Stomach (tissue), 4 donors: ENCODE data around the gene EHD3.

Experiments used
- POLR2A ChIP-seq, 4 donors: fragments of 450-650 bp; IDR thresholded peaks; one replicate each; pipeline ENCODE4 v1.6.1; 2016; ENCODE audit warnings: antibody characterized with exemption in 4 of 4, control low read depth in 2 of 4, mild to moderate bottlenecking in 1 of 4, moderate library complexity in 1 of 4
- TF ChIP-seq, protein P1 (sequence below), 7 experiments: fragments of 450-650 bp in 4 of 7; fragments of 200-600 bp in 3 of 7; sonication (generic) in 3 of 7; IDR thresholded peaks; one replicate each; pipeline ENCODE4 v1.5.1; 2016 to 2019; ENCODE audit warnings: antibody characterized with exemption in 7 of 7, control low read depth in 2 of 7, mild to moderate bottlenecking in 1 of 7

DNA sequence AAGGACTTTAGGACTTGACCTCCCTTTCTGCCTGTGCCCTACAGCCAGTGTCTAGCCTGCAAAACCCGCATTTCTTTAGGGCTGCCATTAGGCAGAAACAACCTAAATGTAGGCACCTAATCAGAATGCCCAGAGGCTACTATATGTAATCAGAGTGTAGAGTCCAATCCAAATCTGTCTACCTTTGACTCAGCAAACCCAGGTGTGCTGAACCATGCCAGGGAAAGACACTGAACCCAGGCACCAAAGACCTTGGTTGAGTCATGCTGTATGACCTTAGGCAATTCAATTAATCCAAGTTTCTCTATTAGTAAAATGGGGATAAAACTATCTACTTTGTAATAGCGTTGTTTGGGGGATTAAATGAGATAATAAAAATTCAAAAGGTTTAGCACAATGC is 37.3 kb upstream of the EHD3 start:
- TF ChIP-seq, protein P1, sequence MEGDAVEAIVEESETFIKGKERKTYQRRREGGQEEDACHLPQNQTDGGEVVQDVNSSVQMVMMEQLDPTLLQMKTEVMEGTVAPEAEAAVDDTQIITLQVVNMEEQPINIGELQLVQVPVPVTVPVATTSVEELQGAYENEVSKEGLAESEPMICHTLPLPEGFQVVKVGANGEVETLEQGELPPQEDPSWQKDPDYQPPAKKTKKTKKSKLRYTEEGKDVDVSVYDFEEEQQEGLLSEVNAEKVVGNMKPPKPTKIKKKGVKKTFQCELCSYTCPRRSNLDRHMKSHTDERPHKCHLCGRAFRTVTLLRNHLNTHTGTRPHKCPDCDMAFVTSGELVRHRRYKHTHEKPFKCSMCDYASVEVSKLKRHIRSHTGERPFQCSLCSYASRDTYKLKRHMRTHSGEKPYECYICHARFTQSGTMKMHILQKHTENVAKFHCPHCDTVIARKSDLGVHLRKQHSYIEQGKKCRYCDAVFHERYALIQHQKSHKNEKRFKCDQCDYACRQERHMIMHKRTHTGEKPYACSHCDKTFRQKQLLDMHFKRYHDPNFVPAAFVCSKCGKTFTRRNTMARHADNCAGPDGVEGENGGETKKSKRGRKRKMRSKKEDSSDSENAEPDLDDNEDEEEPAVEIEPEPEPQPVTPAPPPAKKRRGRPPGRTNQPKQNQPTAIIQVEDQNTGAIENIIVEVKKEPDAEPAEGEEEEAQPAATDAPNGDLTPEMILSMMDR (IDR thresholded peaks at IDR 0.05): no peak
- TF ChIP-seq POLR2A (IDR thresholded peaks at IDR 0.05): no peak
